Activated T-cell treated with anti-CD3 and anti-CD28 coated beads, Interleukin-2, amount 50 U/mL, for 48 hours (primary cell): ENCODE results near the gene ABCG1.

ENCODE experiments used
- DNase-seq, 2 experiments: peaks; one replicate each; pipeline ENCODE4 v3.0.0-alpha.2; 2020

Gene ABCG1

DNA sequence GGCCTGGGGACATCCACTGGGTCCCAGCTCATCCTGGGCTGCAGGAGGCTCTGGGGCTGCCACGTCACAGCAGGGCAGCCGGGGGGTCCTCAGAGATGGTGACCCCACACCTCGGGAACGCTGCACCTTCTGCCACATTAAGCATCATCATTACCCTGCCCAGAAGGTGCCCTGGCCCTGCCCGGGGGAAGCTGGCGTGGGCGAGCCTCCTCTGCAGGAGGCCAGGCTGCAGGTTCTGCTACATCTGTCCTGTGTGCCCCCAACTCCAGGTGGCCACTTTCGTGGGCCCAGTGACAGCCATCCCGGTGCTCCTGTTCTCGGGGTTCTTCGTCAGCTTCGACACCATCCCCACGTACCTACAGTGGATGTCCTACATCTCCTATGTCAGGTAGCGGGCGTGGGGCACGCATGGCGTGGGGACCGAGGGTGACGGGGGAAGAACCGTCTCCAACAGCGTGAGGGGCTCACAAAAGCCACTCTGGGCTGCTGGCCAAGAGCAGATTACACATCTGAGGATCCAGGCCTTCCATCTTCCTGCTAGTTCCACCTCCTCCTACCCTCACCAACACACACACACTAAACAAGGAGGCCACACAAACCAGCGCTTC, 75.4 kb downstream of the ABCG1 start:
- DNase-seq: no peak

DNA sequence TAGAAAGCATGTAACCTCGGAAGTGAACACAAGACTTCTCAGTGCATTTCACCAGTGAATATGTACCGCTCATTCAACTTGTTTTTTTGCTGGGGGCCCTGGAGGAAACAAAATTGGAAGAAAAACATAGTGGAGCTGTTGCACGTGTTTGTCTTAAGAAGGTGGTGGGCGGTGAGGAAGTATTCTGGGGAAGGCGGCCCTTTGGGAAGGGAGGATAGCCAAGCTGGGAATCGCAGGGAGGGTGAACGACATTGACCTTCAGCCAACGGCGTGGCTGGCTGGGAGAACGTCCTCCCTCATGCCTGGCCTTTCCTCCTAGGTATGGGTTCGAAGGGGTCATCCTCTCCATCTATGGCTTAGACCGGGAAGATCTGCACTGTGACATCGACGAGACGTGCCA, 76.9 kb downstream of the ABCG1 start:
- no peak for DNase-seq

DNA sequence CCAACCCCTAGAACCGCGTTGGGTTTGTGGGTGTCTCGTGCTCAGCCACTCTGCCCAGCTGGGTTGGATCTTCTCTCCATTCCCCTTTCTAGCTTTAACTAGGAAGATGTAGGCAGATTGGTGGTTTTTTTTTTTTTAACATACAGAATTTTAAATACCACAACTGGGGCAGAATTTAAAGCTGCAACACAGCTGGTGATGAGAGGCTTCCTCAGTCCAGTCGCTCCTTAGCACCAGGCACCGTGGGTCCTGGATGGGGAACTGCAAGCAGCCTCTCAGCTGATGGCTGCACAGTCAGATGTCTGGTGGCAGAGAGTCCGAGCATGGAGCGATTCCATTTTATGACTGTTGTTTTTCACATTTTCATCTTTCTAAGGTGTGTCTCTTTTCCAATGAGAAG, 77.6 kb downstream of the ABCG1 start:
- no peak for DNase-seq

DNA sequence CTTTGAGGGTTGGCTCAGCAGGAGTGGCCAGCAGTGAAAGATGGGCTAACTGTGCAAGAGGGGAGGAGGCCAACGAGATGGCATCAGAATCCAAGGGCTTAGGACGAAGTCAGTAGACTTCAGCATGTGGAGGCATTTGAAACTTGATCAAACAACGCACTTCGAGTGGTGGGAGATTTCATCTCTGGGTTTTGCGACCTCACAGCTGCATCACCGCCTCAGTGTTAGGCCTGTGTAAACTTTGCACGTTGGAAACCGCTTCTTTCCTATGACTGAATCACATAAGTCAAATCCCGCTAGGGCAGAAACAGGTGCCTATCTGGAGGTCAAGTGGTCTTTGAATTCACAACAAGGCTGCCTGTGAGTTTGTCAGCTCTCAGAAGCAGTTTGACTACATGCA, 78.4 kb downstream of the ABCG1 start:
- DNase-seq: no peak

DNA sequence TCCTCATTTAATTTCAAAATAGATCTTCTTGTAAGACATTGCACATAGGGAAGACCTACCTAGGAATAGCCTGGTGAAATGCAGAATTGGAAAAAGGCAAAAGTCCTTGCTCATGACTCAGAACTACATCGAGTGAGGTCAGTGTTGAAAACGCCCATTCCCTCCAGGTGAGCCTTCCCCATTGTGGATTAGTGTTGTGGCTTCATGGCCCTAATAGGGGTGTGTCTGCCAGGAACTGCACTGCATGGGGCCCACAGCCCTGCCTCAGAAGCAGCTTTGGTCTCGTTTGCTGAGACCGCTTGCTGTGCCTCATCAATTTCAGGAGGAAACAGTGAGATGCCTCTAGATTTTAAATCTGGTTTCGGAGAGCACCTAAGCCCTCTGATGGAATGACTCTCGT, 79.3 kb downstream of the ABCG1 start:
- DNase-seq: no peak

DNA sequence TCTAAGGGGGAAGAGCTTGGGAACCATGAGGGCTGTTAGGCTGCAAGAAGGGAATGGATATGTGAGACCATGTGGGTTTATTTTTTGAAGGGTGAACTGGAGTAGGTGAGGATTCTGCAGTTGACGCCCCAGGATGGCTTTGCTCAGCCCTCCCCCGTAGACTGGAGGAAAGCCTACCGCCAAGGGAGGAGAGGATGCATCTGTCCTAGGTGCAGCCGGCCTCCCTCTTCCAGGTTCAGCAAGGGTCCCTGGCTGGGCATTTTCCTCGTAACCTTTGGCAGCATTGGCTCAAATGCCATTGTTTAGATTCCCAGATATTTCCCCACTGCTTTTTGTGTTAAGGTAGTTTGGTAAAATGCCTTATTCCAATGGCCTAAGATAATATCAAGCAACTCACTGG, 79.7 kb downstream of the ABCG1 start:
- no peak for DNase-seq

DNA sequence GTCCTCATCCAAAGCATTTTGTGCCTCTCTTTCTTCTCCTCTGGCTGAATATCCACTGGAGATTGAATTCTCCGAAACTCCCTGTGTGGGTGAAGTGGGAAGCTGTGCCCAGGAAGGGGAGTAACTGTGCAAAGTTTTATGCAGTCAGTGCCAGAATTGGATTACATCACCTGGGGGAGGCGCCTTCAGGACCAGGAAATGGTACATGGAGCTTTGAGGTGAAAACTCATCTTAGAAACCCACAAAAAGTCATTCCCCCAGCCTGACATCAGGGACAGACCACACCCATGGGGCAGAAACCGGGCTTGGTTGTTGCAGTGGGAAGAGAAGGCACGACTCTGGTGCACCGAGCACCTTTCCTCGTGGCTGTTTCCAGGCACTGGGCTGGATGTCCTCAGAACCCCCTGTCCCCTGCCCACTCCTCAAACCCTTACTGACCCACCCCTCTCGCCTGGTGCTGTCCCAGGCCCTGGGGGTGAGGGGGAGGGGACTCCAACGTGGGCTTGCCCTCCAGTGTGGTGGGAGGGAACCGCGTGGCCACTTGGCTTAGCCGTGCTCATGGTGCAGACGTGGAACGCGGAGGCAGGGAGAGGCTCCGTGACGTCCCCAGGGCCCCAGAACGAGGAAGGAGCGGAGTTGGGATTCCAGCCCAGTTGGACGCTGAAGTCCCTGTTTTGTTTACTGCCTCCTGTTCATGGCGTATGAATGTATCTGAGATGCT, 80.5 kb downstream of the ABCG1 start:
- DNase-seq: peak; percentile 44 to 50

DNA sequence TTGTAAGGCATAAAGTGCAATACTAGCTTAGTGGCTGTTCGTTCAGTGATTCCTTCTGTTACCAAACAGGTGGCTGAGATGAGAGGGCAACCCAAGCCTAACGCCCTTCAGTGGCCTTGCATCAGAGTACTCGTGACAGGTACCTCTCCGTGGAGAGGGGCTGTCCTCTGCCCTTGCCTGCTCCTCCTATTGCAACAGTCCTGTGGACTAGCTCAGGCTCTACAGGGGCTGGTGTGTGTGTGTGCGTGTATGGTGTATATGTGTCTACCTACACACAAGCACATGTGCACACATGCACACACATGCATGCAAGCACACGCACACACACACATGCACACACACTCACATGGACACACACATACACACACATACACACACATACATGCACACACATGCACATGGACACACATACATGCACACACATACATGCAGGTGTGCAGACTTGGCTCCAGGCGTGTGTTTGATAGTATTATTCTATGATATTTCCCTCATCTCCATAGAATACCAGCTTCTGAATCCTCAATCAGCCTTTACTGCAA, 81.2 kb downstream of the ABCG1 start:
- no peak for DNase-seq

DNA sequence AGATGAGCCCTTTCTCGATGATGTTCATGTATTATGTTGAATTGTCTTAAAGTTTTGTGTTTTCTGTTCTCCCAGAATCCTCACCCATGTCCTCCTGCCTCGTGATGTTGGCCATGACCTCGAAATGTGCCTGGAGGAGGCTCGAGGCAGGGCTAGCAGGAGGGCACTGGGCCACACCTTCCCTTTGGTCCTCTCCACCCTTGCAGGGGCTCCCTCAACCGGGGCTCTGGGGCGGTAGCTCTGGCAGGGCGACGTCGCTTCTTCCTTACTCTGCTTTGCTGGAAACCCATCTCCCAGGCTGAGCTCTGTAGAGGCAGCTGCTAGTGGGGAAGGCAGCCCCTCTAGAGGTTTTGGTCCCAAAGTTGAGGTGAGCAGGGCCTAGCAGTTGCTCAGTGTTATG, 82.0 kb downstream of the ABCG1 start:
- no peak for DNase-seq

DNA sequence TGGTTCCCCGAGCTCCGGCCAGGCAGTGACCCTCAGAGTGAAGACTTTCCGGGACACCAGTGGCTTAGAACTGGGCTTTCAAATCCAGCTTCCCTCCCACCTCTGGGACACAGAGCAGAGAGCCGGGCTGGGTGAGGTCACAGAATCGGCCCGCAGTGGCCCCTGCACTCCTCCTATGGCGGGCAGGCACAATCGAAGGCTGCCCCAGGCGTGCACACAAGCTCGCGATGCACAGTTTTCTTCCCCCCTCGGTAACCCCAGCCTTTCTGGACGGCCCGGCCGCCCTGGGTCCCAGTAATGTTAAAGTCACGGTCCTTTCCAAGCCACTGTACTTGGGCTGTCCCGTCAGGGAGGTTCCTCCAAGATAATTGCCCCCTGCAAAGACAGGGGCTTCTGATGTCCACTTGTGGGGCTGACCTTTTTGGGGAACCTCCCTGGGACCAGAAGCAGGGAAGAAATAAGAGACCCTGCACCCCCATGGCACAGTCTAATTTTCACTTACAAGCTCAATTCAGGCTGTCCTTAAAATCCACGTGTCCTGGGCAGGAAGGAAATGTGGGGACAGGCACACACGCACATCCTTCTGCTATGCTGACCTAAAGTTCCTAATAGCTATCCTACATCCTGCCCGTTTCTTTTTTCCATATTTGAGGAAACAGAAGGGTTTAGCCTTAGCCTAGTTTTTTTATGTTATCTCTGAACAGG, 82.6 kb downstream of the ABCG1 start:
- DNase-seq: no peak

DNA sequence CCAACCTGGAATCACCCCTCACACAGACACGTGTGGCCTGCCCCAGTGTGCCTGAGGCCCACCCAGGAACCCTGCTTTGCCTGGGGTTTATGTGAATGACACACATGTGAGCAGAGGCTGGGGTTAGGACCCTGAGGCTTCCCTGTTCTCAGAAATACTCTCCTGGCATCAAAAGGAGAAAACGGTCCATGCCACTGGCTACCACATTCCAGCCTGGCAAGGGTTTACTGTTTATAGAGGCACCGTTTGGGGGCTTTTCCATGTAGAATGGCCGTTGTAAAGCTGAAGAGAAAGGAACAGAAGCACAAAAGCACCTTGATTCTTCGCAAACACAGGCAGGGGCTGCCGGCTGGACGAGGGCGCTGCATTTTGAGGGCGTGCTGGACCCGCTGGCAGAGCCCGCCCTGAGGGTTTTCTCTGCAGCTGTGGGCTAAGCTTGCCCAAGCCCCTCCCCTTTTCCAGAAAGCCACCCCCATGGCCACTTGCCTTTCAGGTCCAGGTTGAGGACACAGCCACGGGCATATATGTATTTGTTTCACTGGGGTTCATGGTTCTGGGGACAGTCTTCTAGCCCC, 83.2 kb downstream of the ABCG1 start:
- no peak for DNase-seq

DNA sequence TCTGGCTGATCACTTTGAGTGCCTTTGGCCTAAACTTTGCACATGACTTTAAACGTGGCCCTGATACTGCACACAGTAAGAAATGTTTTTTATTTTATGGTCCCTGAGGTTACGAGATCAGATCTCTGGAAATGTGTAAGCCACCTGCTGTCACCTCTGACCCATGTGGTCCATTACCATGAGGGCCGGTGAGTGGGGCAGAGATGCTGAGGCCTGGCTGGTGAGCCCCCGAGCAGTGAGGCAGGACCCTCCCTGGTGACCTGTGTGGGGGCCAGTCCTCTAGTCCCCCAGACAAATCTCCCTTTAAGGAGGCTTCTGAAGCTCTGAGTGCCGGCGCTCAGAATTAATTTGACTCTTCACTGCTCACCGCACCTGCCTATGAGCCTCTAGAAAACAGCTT, 83.9 kb downstream of the ABCG1 start:
- DNase-seq: no peak

DNA sequence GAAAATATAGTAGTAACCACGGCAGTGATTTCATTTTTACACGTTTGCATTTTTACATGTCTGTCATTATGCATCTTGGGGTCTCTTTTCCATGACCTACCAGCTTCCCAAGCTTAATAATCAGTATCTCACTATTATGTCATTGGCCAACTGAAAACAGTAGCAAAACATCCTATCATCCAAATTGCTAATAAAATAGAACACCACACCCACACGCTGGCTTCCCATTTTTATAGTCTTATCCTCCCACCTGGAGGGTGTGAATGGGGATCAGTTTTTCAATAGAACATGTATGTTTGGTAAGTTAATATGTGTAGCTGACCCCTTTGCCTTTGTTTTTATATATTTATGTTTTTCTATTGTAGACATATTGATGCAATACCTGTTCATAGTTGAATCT, 84.5 kb downstream of the ABCG1 start:
- DNase-seq: no peak

DNA sequence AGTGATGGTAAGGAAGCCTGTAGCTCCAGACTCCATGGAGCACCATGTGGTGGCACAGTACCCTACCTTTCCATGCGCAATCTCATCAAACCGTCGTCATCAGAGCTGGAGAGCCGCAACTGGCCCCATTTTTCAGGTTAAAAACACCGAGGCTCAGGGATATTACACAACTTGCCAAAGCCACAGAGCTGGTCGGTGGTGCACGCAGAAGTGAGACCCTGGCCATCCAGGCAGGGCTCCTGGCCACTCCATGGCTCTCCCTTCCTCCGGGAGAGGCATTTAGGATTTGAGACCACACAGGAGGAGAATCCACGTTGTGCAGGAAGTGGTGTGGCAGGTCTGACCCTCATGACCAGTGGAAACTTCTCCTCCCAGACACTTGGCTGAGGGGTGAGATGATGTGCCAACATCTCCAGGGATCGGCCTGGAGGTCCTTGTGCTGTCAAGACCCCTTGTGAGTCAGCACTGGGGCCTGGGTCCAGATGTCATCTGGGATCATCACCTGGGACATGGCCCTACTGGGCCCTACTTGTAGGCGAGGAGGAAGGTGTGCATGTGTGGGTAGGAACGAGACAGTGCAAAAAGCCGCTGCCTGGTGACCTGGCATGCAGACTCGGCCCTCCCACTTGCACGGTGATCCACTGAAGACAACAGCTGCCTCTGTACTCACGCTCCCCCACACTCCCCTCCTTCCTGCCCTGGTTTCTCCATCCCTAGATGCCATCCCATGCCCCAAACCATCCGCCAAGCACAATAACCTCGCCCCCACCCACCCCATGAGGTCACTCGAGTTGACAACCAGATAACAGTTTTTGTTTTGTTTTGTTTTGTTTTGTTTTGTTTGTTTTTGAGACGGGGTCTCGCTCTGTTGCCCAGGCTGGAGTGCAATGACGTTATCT, 85.9 kb downstream of the ABCG1 start:
- DNase-seq: no peak

DNA sequence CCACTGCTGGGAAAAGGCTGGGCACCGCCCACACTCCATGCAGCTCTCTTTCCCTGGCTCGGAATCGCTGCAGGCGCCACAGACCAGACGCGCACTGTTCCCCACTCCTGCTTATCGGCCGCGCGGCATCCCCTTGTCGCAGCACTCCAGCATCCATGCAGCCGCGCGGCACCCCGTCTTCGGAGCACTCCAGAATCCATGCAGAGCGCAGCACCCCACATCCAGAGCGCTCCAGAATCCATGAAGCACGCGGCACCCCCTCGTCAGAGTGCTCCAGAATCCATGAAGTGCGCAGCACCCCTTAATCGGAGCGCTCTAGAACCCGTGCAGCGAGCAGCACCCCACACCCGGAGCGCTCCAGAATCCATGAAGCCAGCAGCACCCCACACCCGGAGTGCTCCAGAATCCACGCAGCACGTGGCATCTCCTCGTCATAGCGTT, 86.8 kb downstream of the ABCG1 start:
- no peak for DNase-seq

DNA sequence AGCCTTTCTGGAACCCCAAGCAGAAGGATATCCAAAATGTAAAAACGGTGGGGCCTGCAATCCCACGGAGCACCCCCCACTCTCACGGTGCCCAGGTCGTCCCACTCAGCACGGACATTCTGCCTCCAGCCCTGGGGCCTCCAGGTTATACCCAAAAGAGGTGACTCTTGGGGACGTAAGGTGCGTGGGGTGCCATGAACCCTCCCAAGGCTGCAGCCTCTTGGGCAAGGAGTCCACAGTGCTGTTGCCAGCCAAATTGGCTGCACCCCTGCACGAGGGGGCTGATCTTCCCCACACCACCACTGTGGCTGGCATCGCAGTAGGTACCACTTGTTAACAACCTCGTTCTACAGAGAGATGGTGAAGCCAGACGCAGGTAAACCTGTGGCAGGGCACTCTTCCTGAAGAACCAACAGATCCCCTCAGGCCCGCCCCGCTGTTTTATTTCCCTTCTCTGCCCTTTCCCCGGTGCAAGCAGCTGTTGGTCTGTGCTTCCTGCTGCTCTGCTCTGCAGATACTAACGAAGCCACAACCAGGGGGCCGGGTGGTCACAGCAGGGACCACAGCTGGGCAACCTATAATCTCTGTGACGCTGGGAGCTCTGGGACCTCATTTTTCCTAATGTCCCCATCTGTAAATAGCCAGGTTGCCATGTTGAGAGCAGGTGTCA, 87.6 kb downstream of the ABCG1 start:
- no peak for DNase-seq

DNA sequence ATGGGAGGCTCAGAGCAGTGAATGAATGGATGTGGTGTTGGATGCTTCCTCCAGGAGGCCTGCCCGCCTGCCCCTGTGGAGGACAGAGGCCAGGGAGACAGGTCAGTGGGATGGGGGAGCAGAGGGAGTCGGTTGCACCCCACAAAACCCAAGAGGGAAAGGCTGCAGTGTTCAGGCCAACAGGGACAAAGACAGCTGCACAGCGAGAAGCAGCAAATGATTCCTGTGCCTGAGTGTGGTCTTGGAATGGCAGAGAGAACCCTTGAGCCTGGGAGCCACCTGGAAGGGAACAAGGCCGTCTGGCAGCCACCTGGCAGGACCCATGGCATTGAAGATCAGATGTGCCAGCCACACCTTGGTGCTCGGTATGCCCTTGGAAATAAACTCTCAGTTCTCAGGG, 88.2 kb downstream of the ABCG1 start:
- no peak for DNase-seq

DNA sequence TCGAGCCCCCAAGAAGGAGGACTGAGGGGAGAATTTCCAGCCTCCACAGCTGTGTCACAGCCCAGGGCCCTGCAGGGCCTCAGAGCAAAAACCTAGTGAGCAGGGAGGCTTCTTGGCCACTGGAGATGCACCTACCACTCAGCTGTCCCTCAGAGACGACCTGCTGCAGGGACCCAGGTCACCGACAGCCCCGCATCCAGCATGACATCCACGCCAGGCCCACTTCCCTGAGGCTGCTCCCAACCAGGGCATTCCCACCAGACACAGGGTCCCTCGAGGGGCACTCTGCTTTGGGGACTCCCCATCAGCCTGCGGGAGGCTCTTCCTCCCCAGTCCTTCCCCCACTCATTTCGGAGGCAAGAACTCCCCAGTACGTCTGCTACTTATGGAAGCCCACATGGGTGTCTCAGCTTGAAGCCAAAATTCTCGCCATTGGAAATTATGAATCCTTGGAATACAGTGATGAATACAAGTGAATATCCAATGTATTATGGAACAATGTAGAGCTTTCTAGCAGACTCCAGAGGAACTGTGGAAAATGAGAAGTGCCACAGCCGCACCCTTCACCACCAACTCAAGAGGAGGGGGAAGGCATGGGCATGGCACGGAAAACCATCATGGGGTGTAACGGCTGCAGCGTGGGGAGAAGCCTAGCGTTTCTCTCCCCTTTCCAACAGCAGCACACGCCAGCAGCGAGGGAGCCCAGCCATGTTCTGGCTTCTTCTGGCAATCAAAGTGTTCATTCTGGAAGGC, 89.4 kb downstream of the ABCG1 start:
- no peak for DNase-seq

DNA sequence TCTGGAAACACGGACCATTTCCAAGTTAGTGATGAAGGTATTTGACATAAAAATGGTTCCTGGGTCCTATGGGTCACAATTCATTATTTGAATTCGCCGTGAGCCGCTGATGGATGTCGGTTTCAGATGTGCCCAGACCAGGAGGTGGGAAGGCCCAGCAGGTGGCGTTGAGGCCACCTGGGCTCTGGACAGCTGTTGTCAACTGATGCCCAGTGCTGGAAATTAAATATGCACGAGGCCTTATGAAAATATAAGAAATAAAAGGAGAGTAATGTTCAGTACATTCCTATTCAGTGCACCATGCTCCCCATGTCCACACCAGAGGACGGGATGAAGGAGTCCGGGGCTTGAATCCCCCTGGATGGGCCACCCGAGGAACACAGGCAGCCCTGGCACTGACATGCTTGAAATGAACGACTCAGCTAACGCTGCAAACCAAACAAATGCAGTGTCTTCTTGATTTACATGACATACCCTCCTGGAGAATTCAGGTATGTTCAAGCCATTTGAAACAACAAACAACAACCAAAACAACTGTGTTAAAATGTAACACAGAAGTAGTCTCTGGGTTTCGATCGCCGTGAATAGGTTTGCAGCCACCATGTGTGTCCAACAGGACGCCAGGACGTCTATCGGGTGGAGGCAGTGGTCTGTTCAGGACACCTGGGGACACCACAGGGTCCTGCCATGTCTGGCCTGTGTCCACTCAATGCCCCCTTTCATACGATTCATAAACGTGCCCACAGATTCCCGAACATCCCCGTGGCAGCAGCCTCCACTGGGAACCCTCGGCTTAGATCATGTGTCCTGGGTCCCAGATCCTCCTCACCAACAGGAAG, 90.2 kb downstream of the ABCG1 start:
- no peak for DNase-seq

DNA sequence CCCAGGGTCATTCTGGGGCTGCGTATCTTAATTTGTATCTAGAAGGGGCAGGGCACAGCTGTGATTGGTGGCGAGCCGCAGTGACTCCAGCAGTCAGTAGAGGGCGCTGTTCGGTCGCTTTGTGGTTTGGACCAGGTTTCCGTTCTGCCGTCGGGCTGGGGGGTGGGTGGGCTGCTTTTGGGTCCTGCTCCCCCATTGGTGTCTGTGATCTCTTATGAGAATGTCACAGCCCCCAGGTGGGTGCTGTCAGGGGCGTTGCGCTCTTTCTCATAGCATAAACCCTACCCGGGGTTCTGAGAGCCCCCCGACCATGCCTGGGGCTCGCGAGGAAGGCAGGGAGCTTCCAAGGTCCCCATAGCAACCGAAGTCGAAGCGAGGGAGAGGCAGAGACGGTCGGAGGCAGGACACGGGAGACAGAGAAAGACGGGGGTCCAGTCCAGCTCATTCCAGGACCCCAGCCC, 90.8 kb downstream of the ABCG1 start:
- DNase-seq: peak; percentile 83 to 84
